Esophagus (tissue), 2 donors: ENCODE data around the gene HLA-C. TPM values are rescaled to one million over a fixed set of nuclear protein-coding genes. Genes with fewer than 3 reads are reported as not detected.
"Not testable (repeated sequence)": the region's sequence is repeated elsewhere in the genome, so short reads cannot be mapped to it uniquely, and the experiment has no call there.

ENCODE experiments used
- H3K27ac ChIP-seq, 2 donors: one replicate each; pipeline ENCODE4 v1.5.1; 2013; ENCODE audit warnings: low read depth in 2 of 2, mild to moderate bottlenecking in 2 of 2, inconsistent platforms in 1 of 2, low read length in 1 of 2, moderate library complexity in 1 of 2
- H3K27me3 ChIP-seq, 2 donors: one replicate each; pipeline ENCODE4 v1.6.1; 2013; ENCODE audit warnings: low read length in 2 of 2, control low read depth in 1 of 2, mild to moderate bottlenecking in 1 of 2; ENCODE audit not compliant: insufficient read depth in 2 of 2, control insufficient read depth in 1 of 2
- H3K36me3 ChIP-seq, 2 donors: one replicate each; pipeline ENCODE4 v1.6.1; 2013; ENCODE audit warnings: low read length in 1 of 2; ENCODE audit not compliant: control insufficient read depth in 2 of 2, insufficient read depth in 2 of 2
- H3K4me1 ChIP-seq, 2 donors: one replicate each; pipeline ENCODE4 v1.6.1; 2013; ENCODE audit warnings: low read length in 1 of 2; ENCODE audit not compliant: control insufficient read depth in 2 of 2, insufficient read depth in 2 of 2
- H3K4me3 ChIP-seq, 2 donors: one replicate each; pipeline ENCODE4 v1.5.1; 2013; ENCODE audit warnings: low read length in 2 of 2, mild to moderate bottlenecking in 2 of 2, low read depth in 1 of 2, moderate library complexity in 1 of 2
- H3K9me3 ChIP-seq, 2 donors: one replicate each; pipeline ENCODE4 v1.6.1; 2013; ENCODE audit warnings: mild to moderate bottlenecking in 2 of 2, low read depth in 1 of 2, low read length in 1 of 2, moderate library complexity in 1 of 2; ENCODE audit not compliant: control insufficient read depth in 2 of 2, insufficient read depth in 1 of 2
- WGBS, 2 donors: extraction: QIAGEN DNeasy Blood & Tissue Kit; methylation state at CpG; one replicate each; pipeline ENCODE4 v1.1.7; 2013; 5-methylcytosine and 5-hydroxymethylcytosine counted together
- polyA plus RNA-seq, 2 donors: library from polyadenylated mRNA; stranded (reverse); fragments of 200-250 nt; gene quantifications; one replicate each; pipeline ENCODE4 v1.2.3, GENCODE V29; 2013
- donor health status: healthy with polysubstance abuse.
- donor health status: Bipolar disorder and iron deficiency.

HLA-C gene
- polyA plus RNA-seq, 2 donors: 104 to 121 TPM

GRCh38 chr6:31263346-31263933 is 8.5 kb downstream of the HLA-C start:
- not testable (repeated sequence) for H3K27me3 ChIP-seq, H3K4me1 ChIP-seq, H3K27ac ChIP-seq, H3K36me3 ChIP-seq, H3K4me3 ChIP-seq, H3K9me3 ChIP-seq
- WGBS, 2 donors: 51 to 77% methylated on average over 3 to 5 of the region's 5 CpGs

GRCh38 chr6:31259995-31260394 is 11.9 kb downstream of the HLA-C start:
- not testable (repeated sequence) for H3K4me1 ChIP-seq, H3K9me3 ChIP-seq, H3K36me3 ChIP-seq, H3K27me3 ChIP-seq, H3K4me3 ChIP-seq, H3K27ac ChIP-seq
- 30 to 62% methylated on average over 2 to 3 of the region's 3 CpGs for WGBS, 2 donors

- WGBS, 2 donors: 23 to 52% methylated on average over 3 of the region's 3 CpGs
- Histone ChIP-seq H3K27me3 (no peaks in the 10 kb centered on the region), H3K9me3 (no peaks in the 10 kb centered on the region), H3K4me3 (no peak overlapping the region), H3K4me1 (no peaks in the 10 kb centered on the region), H3K36me3 (no peaks in the 10 kb centered on the region), H3K27ac (no peak overlapping the region)
These were observed 19.3 kb downstream of the HLA-C start for GRCh38 chr6:31252625-31253024.

- Histone ChIP-seq H3K27ac (no peak overlapping the region), H3K36me3 (no peaks in the 10 kb centered on the region), H3K4me1 (no peaks in the 10 kb centered on the region), H3K9me3 (no peaks in the 10 kb centered on the region), H3K4me3 (no peak overlapping the region), H3K27me3 (no peaks in the 10 kb centered on the region)
- 54 to 66% methylated on average over 4 of the region's 4 CpGs for WGBS, 2 donors
These were observed 20.6 kb downstream of the HLA-C start for GRCh38 chr6:31251261-31251660.

GRCh38 chr6:31249184-31249583 is 22.7 kb downstream of the HLA-C start:
- 80 to 92% methylated on average over 2 of the region's 2 CpGs for WGBS, 2 donors
- no peak overlapping the region for H3K27ac ChIP-seq

GRCh38 chr6:31247813-31248212 is 24.1 kb downstream of the HLA-C start:
- no peaks in the 10 kb centered on the region for H3K4me1 ChIP-seq
- H3K9me3 ChIP-seq: no peaks in the 10 kb centered on the region
- H3K4me3 ChIP-seq: no peak overlapping the region
- WGBS, 2 donors: 97 to 99% methylated on average over 2 of the region's 2 CpGs
- H3K27ac ChIP-seq: no peak overlapping the region
- H3K36me3 ChIP-seq: no peaks in the 10 kb centered on the region
- H3K27me3 ChIP-seq: no peaks in the 10 kb centered on the region

More at GRCh38 chr6:31249184-31249583, 22.7 kb downstream of the HLA-C start:
- H3K36me3 ChIP-seq: no peaks in the 10 kb centered on the region
- H3K9me3 ChIP-seq: no peaks in the 10 kb centered on the region
- H3K4me1 ChIP-seq: no peaks in the 10 kb centered on the region
- no peak overlapping the region for H3K4me3 ChIP-seq
- no peaks in the 10 kb centered on the region for H3K27me3 ChIP-seq

- Histone ChIP-seq H3K36me3 (no peaks in the 10 kb centered on the region), H3K4me3 (no peak overlapping the region), H3K9me3 (no peaks in the 10 kb centered on the region), H3K27ac (no peak overlapping the region), H3K4me1 (no peaks in the 10 kb centered on the region), H3K27me3 (no peaks in the 10 kb centered on the region)
- WGBS, 2 donors: 34 to 43% methylated on average over 2 of the region's 2 CpGs
These were observed 25.8 kb downstream of the HLA-C start for GRCh38 chr6:31246051-31246521.

GRCh38 chr6:31243508-31243907 is 28.4 kb downstream of the HLA-C start:
- H3K4me3 ChIP-seq: no peak overlapping the region
- H3K9me3 ChIP-seq: no peaks in the 10 kb centered on the region
- 38 to 76% methylated on average over 1 to 2 of the region's 5 CpGs for WGBS, 2 donors
- no peaks in the 10 kb centered on the region for H3K4me1 ChIP-seq
- no peaks in the 10 kb centered on the region for H3K27me3 ChIP-seq
- no peaks in the 10 kb centered on the region for H3K36me3 ChIP-seq
- no peak overlapping the region for H3K27ac ChIP-seq

GRCh38 chr6:31239854-31240253 is 32.0 kb downstream of the HLA-C start:
- no peak overlapping the region for H3K4me3 ChIP-seq
- no peaks in the 10 kb centered on the region for H3K27me3 ChIP-seq
- H3K36me3 ChIP-seq: no peaks in the 10 kb centered on the region
- H3K9me3 ChIP-seq: no peaks in the 10 kb centered on the region
- 36 to 38% methylated on average over 3 of the region's 3 CpGs for WGBS, 2 donors
- H3K4me1 ChIP-seq: no peaks in the 10 kb centered on the region
- no peak overlapping the region for H3K27ac ChIP-seq

GRCh38 chr6:31234101-31234500 is 37.8 kb downstream of the HLA-C start:
- not testable (repeated sequence) for H3K4me3 ChIP-seq, H3K36me3 ChIP-seq, H3K9me3 ChIP-seq, H3K4me1 ChIP-seq, H3K27ac ChIP-seq, H3K27me3 ChIP-seq
- 36 to 44% methylated on average over 3 to 4 of the region's 4 CpGs for WGBS, 2 donors
